H1 (cell line): ENCODE measurements around the gene MYNN. TPM values are rescaled to one million over a fixed set of nuclear protein-coding genes. Genes with fewer than 3 reads are reported as not detected.

Experiments
- ATF3 ChIP-seq: IDR thresholded peaks from 2 replicates; pipeline ENCODE4 v1.6.1; 2011; ENCODE audit warnings: low read depth, mild to moderate bottlenecking, low read length; ENCODE audit not compliant: insufficient read depth
- CHD7 ChIP-seq: fragments of 300-600 bp; sonication (generic); IDR thresholded peaks from 2 replicates; pipeline ENCODE4 v1.7.1; 2012; ENCODE audit warnings: low read length, moderate library complexity, mild to moderate bottlenecking, inconsistent platforms; ENCODE audit not compliant: insufficient replicate concordance
- CREB1 ChIP-seq: IDR thresholded peaks from 2 replicates; pipeline ENCODE4 v1.6.1; 2012; ENCODE audit warnings: inconsistent platforms
- EZH2 ChIP-seq: fragments of 200-600 bp; sonication (generic); IDR thresholded peaks from 2 replicates; pipeline ENCODE4 v1.7.1; 2012; ENCODE audit warnings: low read depth, mild to moderate bottlenecking, moderate library complexity, low read length, inconsistent platforms; ENCODE audit not compliant: severe bottlenecking
- GTF2F1 ChIP-seq: IDR thresholded peaks from 2 replicates; pipeline ENCODE4 v1.6.1; 2012; ENCODE audit warnings: low read depth, low read length, improper control_type of control experiment, borderline replicate concordance
- KDM4A ChIP-seq: IDR thresholded peaks from one replicate; pipeline ENCODE4 v1.7.1; 2012; ENCODE audit warnings: low read depth, mild to moderate bottlenecking, moderate library complexity, low read length, inconsistent platforms; ENCODE audit not compliant: severe bottlenecking
- SAP30 ChIP-seq: fragments of 300-600 bp; sonication (generic); IDR thresholded peaks from 2 replicates; pipeline ENCODE4 v1.7.1; 2012; ENCODE audit warnings: low read length, moderate library complexity, mild to moderate bottlenecking, inconsistent platforms; ENCODE audit not compliant: insufficient read depth, insufficient replicate concordance
- SP4 ChIP-seq: IDR thresholded peaks from 2 replicates; pipeline ENCODE4 v1.6.1; 2012; ENCODE audit warnings: low read length, inconsistent platforms
- SRF ChIP-seq: IDR thresholded peaks from 2 replicates; pipeline ENCODE4 v1.6.1; 2011; ENCODE audit warnings: mild to moderate bottlenecking, low read depth, low read length, moderate library complexity
- TCF12 ChIP-seq: IDR thresholded peaks from 2 replicates; pipeline ENCODE4 v1.6.1; 2011; ENCODE audit warnings: low read depth, mild to moderate bottlenecking, low read length
- polyA plus RNA-seq, 7 experiments: library from polyadenylated mRNA; depleted of rRNA in 3 of 7; stranded (reverse) in 5 of 7; unstranded in 2 of 7; fragments of >200 nt in 5 of 7; fragments of 200-250 nt in 2 of 7; gene quantifications; 1 replicate in 5 of 7; 2 replicates in 1 of 7; 4 replicates in 1 of 7; pipeline versions ENCODE4 v1.2.1 to v1.2.3, GENCODE V29; 2011 to 2013; ENCODE audit warnings: missing spikeins in 2 of 7, mixed read lengths in 2 of 7
- total RNA-seq: library from RNA; stranded (reverse); fragmentation: NEBNext Ultra II Directional; extraction: Animal tissue kit (Norgen Biotek cat#: 25700); gene quantifications from 2 replicates; pipeline ENCODE4 v1.2.1, GENCODE V29; 2021

MYNN gene
- total and polyA plus RNA-seq, 2 of the 8 experiments (the other 6 are each of a cell fraction or from before 2014, with no cell fraction given), result 7.3 to 15.2 TPM

DNA sequence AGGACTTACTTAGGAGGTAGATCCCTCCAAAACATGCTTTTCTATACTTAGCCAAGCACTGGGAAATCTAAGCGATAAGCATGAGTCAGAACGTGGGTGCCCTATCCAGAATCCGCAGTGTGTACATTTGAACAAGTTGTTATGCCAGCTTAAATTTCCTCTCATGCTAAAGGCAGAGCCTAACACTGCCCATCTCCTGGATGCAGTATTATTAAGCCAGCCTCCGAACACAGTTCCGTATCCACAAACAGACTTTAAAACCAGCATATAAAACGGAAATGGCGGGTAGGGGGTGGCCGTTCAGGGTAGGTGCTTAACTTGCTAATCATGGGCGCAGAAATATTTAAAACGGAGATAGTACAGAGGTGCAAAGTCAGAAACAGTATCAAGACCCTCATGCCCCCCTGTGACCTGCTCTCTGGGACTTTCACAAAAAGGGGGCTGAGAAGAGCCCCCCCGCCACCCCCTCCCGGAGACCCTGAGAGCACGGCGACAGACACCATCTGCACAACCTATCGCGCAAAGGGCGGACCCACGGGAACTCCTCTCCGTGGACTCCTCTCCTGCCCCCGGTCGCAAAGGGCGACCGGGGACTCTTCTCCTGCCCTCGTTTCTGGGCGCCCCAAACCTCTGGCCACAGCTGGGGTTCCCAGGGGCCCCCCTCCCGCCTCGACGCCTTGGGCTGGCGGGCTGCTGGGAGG, 38.6 kb downstream of the MYNN start (continued):
- TF ChIP-seq CHD7, result no peak
- TF ChIP-seq ATF3, result no peak
- TF ChIP-seq KDM4A, result no peak
- no peak for TF ChIP-seq CREB1
- TF ChIP-seq SAP30, result no peak
- no peak for TF ChIP-seq SRF
- no peak for TF ChIP-seq GTF2F1
- no peak for TF ChIP-seq TCF12
- TF ChIP-seq EZH2, result no peak
- TF ChIP-seq SP4, result no peak
